ENCODE data around the gene SARM1.
A peak's percentile ranks its signal among the peaks of the same experiment; 100 is the strongest.

SARM1 gene

DNA sequence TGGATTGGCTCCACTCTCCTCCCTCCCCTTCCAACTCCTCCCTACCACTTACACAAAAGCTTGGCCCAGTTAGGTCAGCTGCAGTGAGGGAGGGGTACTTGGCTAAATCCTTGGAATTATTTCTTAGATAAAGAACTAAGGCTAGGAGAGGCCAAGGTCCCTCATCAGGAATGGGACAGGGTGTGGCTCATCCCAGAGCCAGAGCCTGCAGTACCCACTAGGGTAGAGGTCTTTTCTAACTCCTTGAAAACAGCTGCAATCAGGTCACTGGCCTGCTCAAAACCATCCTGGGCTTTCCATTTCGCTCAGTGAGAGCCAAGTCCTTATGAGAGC lies 36.4 kb downstream of the SARM1 start:
- TF ChIP-seq ZFP3 (CRISPR knock-in tag; IDR thresholded peaks at IDR 0.05), result no peak
- TF ChIP-seq, protein P1, sequence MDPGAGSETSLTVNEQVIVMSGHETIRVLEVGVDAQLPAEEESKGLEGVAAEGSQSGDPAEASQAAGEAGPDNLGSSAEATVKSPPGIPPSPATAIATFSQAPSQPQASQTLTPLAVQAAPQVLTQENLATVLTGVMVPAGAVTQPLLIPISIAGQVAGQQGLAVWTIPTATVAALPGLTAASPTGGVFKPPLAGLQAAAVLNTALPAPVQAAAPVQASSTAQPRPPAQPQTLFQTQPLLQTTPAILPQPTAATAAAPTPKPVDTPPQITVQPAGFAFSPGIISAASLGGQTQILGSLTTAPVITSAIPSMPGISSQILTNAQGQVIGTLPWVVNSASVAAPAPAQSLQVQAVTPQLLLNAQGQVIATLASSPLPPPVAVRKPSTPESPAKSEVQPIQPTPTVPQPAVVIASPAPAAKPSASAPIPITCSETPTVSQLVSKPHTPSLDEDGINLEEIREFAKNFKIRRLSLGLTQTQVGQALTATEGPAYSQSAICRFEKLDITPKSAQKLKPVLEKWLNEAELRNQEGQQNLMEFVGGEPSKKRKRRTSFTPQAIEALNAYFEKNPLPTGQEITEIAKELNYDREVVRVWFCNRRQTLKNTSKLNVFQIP (CRISPR knock-in tag; IDR thresholded peaks at IDR 0.05; ENCODE audit: borderline replicate concordance, low read depth), result no peak
- TF ChIP-seq ZNF8 (CRISPR knock-in tag; IDR thresholded peaks at IDR 0.05), result no peak
- TF ChIP-seq ZNF70 (CRISPR knock-in tag; IDR thresholded peaks at IDR 0.05), result no peak
- TF ChIP-seq ZC3H10 (CRISPR knock-in tag; IDR thresholded peaks at IDR 0.05), result no peak
- no peak for TF ChIP-seq ZFP30 (CRISPR knock-in tag; IDR thresholded peaks at IDR 0.05)
- no peak for ATAC-seq

DNA sequence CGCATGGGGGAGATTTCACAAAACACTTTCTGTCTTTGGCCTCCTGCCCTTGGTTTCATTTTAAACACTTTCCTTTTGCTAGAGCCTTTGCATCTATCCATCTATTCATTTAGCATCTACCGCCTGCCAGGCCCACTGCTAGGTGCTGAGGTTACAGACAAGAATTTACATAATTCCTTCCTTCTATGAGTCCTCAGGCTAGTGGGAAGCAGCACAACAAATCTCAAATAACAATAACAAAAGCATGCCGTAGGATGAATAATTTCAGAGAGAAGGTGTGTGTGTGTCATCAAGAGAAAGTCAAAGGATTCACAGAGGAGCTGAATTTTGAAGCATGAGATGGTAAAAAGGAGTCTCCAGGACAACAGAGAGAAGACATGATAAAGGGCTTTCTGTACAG lies 40.6 kb downstream of the SARM1 start:
- no peak for ATAC-seq
- TF ChIP-seq TOX (CRISPR knock-in tag; IDR thresholded peaks at IDR 0.05; ENCODE audit: borderline replicate concordance), result no peak
- TF ChIP-seq, protein P2, sequence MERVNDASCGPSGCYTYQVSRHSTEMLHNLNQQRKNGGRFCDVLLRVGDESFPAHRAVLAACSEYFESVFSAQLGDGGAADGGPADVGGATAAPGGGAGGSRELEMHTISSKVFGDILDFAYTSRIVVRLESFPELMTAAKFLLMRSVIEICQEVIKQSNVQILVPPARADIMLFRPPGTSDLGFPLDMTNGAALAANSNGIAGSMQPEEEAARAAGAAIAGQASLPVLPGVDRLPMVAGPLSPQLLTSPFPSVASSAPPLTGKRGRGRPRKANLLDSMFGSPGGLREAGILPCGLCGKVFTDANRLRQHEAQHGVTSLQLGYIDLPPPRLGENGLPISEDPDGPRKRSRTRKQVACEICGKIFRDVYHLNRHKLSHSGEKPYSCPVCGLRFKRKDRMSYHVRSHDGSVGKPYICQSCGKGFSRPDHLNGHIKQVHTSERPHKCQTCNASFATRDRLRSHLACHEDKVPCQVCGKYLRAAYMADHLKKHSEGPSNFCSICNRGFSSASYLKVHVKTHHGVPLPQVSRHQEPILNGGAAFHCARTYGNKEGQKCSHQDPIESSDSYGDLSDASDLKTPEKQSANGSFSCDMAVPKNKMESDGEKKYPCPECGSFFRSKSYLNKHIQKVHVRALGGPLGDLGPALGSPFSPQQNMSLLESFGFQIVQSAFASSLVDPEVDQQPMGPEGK (CRISPR knock-in tag; IDR thresholded peaks at IDR 0.05; ENCODE audit: borderline replicate concordance), result no peak
- no peak for TF ChIP-seq ZFP30 (CRISPR knock-in tag; IDR thresholded peaks at IDR 0.05)
- no peak for TF ChIP-seq TCF4 (CRISPR knock-in tag; IDR thresholded peaks at IDR 0.05; ENCODE audit: borderline replicate concordance)
- TF ChIP-seq, protein P1 (CRISPR knock-in tag; IDR thresholded peaks at IDR 0.05; ENCODE audit: borderline replicate concordance, low read depth), result no peak
- TF ChIP-seq ZNF565 (CRISPR knock-in tag; conservative IDR thresholded peaks at IDR 0.05; ENCODE audit: low read depth), result no peak
- no peak for TF ChIP-seq OSR1 (CRISPR knock-in tag; IDR thresholded peaks at IDR 0.05)
- no peak for TF ChIP-seq ZNF8 (CRISPR knock-in tag; IDR thresholded peaks at IDR 0.05)
- no peak for TF ChIP-seq RARB (CRISPR knock-in tag; IDR thresholded peaks at IDR 0.05)

DNA sequence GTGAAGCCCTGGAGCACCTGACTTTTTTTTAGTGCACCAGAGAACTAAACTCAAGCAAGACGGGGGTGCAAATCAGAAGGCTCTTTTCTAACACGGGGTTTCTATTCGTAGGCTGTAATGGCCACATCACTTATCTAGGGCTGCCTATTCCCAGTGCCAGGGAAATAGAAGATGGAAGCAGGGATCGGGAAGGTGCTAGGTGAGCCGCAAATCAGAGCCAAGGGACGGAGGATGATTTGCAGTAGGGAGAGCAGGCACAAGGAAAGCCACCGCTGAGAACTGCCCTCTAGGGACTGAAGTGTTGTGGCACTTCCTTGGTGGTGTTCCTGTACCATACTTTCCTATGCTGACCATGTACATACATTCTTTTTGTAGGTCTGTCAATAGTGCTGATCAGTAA lies 42.3 kb downstream of the SARM1 start:
- no peak for TF ChIP-seq ARNTL (CRISPR knock-in tag; IDR thresholded peaks at IDR 0.05; ENCODE audit: borderline replicate concordance, low read depth)
- TF ChIP-seq TCF4 (CRISPR knock-in tag; IDR thresholded peaks at IDR 0.05; ENCODE audit: borderline replicate concordance), result no peak
- ATAC-seq, result no peak

DNA sequence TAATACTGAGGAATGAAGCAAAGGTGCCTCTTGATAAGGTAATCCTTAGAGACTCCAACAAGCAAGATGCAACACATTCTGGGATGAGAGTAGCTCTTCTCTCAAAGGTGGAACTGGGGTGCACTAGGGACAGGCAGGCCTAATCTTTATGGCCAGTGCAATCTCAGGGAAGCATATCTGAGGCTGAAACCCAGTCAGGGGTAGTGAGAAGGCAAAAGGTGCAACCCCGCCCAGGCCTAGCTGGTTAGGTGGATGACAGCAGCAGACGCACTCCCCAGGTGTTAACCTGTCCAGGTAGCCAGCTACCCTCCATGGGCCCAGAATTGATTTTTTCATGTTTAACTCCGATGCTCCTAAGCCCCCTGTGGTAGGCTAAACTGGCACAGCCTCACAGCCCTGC lies 44.4 kb downstream of the SARM1 start:
- TF ChIP-seq OSR1 (CRISPR knock-in tag; IDR thresholded peaks at IDR 0.05) (no peak), ISL1 (CRISPR knock-in tag; IDR thresholded peaks at IDR 0.05) (no peak), SNAI2 (CRISPR knock-in tag; IDR thresholded peaks at IDR 0.05) (no peak), ZFP30 (CRISPR knock-in tag; IDR thresholded peaks at IDR 0.05) (no peak), ZNF565 (CRISPR knock-in tag; conservative IDR thresholded peaks at IDR 0.05; ENCODE audit: low read depth) (no peak), RARB (CRISPR knock-in tag; IDR thresholded peaks at IDR 0.05) (no peak), ZNF70 (CRISPR knock-in tag; IDR thresholded peaks at IDR 0.05) (no peak), ESRRG (CRISPR knock-in tag; IDR thresholded peaks at IDR 0.05) (no peak)
- TF ChIP-seq, protein P3, sequence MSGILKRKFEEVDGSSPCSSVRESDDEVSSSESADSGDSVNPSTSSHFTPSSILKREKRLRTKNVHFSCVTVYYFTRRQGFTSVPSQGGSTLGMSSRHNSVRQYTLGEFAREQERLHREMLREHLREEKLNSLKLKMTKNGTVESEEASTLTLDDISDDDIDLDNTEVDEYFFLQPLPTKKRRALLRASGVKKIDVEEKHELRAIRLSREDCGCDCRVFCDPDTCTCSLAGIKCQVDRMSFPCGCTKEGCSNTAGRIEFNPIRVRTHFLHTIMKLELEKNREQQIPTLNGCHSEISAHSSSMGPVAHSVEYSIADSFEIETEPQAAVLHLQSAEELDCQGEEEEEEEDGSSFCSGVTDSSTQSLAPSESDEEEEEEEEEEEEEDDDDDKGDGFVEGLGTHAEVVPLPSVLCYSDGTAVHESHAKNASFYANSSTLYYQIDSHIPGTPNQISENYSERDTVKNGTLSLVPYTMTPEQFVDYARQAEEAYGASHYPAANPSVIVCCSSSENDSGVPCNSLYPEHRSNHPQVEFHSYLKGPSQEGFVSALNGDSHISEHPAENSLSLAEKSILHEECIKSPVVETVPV (CRISPR knock-in tag; IDR thresholded peaks at IDR 0.05), result no peak
- ATAC-seq, result no peak

DNA sequence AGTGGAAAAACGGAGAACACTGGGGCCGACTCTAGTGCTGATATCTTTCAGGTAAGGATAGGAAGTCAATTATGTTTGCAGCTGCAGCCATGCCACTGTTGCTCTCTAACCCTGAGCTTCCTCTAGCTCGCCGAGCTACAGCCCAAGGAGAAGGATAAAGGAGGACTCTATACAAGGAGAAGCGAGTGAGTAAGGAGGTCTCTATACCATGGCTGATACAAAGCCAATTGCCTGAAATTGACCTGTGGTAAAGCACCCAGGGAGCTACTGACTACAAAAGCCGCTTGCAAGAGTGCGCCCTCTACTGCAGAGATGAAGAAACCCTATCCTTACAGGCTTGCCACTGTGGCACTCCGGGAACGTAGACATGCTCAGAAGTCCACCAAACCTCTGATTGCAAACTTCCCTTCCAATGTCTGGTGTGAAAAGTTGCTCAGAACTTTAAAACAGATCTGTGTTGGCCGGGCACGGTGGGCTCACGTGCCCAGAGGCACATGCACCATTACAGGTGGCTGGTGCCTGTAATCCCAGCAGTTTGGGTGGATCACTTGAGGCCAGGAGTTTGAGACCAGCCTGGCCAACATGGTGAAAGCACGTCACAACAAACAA lies 45.3 kb downstream of the SARM1 start:
- no peak for TF ChIP-seq ZFP3 (CRISPR knock-in tag; IDR thresholded peaks at IDR 0.05)
- TF ChIP-seq PPARA (CRISPR knock-in tag; IDR thresholded peaks at IDR 0.05; ENCODE audit: borderline replicate concordance), result no peak
- TF ChIP-seq, protein P4, sequence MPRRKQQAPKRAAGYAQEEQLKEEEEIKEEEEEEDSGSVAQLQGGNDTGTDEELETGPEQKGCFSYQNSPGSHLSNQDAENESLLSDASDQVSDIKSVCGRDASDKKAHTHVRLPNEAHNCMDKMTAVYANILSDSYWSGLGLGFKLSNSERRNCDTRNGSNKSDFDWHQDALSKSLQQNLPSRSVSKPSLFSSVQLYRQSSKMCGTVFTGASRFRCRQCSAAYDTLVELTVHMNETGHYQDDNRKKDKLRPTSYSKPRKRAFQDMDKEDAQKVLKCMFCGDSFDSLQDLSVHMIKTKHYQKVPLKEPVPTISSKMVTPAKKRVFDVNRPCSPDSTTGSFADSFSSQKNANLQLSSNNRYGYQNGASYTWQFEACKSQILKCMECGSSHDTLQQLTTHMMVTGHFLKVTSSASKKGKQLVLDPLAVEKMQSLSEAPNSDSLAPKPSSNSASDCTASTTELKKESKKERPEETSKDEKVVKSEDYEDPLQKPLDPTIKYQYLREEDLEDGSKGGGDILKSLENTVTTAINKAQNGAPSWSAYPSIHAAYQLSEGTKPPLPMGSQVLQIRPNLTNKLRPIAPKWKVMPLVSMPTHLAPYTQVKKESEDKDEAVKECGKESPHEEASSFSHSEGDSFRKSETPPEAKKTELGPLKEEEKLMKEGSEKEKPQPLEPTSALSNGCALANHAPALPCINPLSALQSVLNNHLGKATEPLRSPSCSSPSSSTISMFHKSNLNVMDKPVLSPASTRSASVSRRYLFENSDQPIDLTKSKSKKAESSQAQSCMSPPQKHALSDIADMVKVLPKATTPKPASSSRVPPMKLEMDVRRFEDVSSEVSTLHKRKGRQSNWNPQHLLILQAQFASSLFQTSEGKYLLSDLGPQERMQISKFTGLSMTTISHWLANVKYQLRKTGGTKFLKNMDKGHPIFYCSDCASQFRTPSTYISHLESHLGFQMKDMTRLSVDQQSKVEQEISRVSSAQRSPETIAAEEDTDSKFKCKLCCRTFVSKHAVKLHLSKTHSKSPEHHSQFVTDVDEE (CRISPR knock-in tag; IDR thresholded peaks at IDR 0.05), result no peak
- TF ChIP-seq ZNF70 (CRISPR knock-in tag; IDR thresholded peaks at IDR 0.05), result no peak
- no peak for TF ChIP-seq ZC3H10 (CRISPR knock-in tag; IDR thresholded peaks at IDR 0.05)
- peak; percentile 97 for ATAC-seq

All from SK-N-SH treated with all-trans-retinoic acid at 6 μM for 48 hours (cell line).